H1 (cell line): Measurements from ENCODE around the gene DDX56. TPM values are rescaled to one million over a fixed set of nuclear protein-coding genes. Genes with fewer than 3 reads are reported as not detected.

Experiments
- RAD21 ChIP-seq, 2 experiments: IDR thresholded peaks in 1 of 2; conservative IDR thresholded peaks in 1 of 2; 2 replicates each; pipeline ENCODE4 v1.6.1; 2011; ENCODE audit warnings: low read depth in 2 of 2, low read length in 2 of 2, improper control_type of control experiment in 1 of 2, inconsistent platforms in 1 of 2, mild to moderate bottlenecking in 1 of 2, moderate library complexity in 1 of 2
- YY1 ChIP-seq: IDR thresholded peaks from 2 replicates; pipeline ENCODE4 v1.6.1; 2011; ENCODE audit warnings: low read depth, mild to moderate bottlenecking, low read length
- polyA plus RNA-seq, 7 experiments: library from polyadenylated mRNA; depleted of rRNA in 3 of 7; stranded (reverse) in 5 of 7; unstranded in 2 of 7; fragments of >200 nt in 5 of 7; fragments of 200-250 nt in 2 of 7; gene quantifications; 1 replicate in 5 of 7; 2 replicates in 1 of 7; 4 replicates in 1 of 7; pipeline versions ENCODE4 v1.2.1 to v1.2.3, GENCODE V29; 2011 to 2013; ENCODE audit warnings: missing spikeins in 2 of 7, mixed read lengths in 2 of 7
- total RNA-seq: library from RNA; stranded (reverse); fragmentation: NEBNext Ultra II Directional; extraction: Animal tissue kit (Norgen Biotek cat#: 25700); gene quantifications from 2 replicates; pipeline ENCODE4 v1.2.1, GENCODE V29; 2021
- TF ChIP-seq, protein P1 (sequence below), 3 experiments: IDR thresholded peaks; 1 replicate in 2 of 3; 2 replicates in 1 of 3; pipeline versions ENCODE4 v1.5.1 to v1.6.1; 2011; ENCODE audit warnings: low read length in 3 of 3, mild to moderate bottlenecking in 3 of 3, inconsistent platforms in 2 of 3, low read depth in 1 of 3, moderate library complexity in 1 of 3; ENCODE audit not compliant: insufficient read depth in 1 of 3; ENCODE audit errors: control extremely low read depth in 1 of 3

DDX56 gene
- total and polyA plus RNA-seq, 2 of the 8 experiments (the other 6 are each of a cell fraction or from before 2014, with no cell fraction given), result 56.9 to 81.6 TPM

DNA sequence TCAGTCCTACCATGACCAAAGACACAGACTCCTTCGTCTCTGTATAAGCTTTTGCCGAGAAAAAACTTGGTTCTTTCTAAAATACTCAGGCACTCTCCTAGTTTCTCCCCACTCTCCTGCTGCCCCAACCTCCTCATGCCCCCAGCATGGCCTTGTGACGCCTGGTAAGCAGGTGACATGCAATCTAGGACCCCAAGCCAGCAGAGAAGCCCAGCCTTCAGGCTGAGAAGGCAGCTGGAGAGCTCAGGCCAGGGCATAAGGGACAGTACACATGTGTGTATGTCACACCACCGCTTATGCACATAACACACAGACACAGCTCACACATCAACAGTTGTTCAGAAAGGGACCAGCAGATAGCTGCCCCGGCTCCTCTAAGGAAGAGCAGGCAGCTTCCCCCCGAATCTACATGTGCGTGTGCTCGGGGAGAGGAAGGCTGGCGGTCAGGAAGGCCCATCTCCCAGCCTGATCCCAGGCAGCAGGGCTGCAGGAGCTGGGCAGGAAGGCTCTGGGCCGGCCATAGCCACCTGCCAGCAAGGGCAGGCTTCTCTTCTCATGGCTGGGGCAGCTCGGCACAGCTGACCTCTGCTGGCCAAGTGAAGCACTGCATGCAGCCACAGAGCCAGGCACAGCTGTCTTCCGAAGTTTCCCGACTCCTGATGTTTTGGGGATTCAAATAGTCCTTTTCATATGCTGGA lies 8.5 kb downstream of the DDX56 start (continued):
- TF ChIP-seq, protein P1, sequence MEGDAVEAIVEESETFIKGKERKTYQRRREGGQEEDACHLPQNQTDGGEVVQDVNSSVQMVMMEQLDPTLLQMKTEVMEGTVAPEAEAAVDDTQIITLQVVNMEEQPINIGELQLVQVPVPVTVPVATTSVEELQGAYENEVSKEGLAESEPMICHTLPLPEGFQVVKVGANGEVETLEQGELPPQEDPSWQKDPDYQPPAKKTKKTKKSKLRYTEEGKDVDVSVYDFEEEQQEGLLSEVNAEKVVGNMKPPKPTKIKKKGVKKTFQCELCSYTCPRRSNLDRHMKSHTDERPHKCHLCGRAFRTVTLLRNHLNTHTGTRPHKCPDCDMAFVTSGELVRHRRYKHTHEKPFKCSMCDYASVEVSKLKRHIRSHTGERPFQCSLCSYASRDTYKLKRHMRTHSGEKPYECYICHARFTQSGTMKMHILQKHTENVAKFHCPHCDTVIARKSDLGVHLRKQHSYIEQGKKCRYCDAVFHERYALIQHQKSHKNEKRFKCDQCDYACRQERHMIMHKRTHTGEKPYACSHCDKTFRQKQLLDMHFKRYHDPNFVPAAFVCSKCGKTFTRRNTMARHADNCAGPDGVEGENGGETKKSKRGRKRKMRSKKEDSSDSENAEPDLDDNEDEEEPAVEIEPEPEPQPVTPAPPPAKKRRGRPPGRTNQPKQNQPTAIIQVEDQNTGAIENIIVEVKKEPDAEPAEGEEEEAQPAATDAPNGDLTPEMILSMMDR (IDR thresholded peaks at IDR 0.05; ENCODE audit: control extremely low read depth in 1 of 3, insufficient read depth in 1 of 3, low read depth in 1 of 3, low read length in 3 of 3), result peak; percentile 91 to 98 (median 96)
- peak; percentile 81 to 84 for TF ChIP-seq RAD21 (IDR thresholded peaks at IDR 0.05 in 1 of 2, conservative IDR thresholded peaks at IDR 0.05 in 1 of 2; ENCODE audit: low read depth in 2 of 2, low read length in 2 of 2)
- TF ChIP-seq YY1, result peak; percentile 73
